SK-N-SH treated with all-trans-retinoic acid at 6 μM for 48 hours (cell line): ENCODE data around the gene SLC19A1.

Experiments used
- ESRRG ChIP-seq: fragments of 250-450 bp; sonication (Bioruptor Pico); IDR thresholded peaks from 2 replicates; pipeline ENCODE4 v1.6.1; 2021; ENCODE audit warnings: mild to moderate bottlenecking
- SNAI2 ChIP-seq: fragments of 250-450 bp; sonication (Bioruptor Pico); IDR thresholded peaks from 2 replicates; pipeline ENCODE4 v1.5.0; 2020; ENCODE audit warnings: mild to moderate bottlenecking, moderate library complexity
- ZFP3 ChIP-seq: fragments of 250-450 bp; sonication (Bioruptor Pico); IDR thresholded peaks from 2 replicates; pipeline ENCODE4 v1.5.0; 2020; ENCODE audit warnings: mild to moderate bottlenecking, moderate library complexity

DNA sequence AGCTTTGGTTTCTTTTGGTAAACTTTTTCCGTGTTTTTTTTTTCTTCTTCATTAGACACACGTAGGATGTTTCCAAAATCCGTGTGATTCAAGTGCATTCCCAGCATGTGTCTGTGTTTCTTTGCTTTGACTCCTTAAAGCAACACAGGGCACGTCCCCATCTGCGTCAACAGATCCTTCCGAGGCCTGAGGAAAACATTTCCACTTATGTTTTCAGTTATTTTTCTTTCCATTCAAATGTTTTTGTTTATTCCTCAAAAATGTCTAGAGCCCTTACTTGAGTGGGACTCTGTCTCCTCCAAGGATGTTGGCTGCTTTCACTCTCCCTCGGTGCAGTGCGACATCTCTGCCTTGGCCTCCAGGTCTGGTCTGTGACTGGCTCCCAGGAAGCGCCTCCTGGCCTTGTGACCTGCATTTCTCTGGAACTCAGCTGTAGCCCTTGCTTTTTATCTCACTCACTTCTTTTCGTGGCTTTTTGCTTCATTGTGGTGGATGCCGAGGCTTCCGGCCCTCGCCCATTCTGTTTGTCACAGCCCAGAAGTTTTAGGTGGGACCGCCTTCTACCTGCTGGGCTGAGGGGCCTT is 31.3 kb upstream of the SLC19A1 start:
- TF ChIP-seq SNAI2 (CRISPR knock-in tag): no peak
- TF ChIP-seq ZFP3: no peak
- no peak for TF ChIP-seq ESRRG (CRISPR knock-in tag)
